ENCODE measurements around the gene CD58. TPM values are rescaled to one million over a fixed set of nuclear protein-coding genes. Genes with fewer than 3 reads are reported as not detected.
"Not testable (repeated sequence)": the region's sequence is repeated elsewhere in the genome, so short reads cannot be mapped to it uniquely, and the experiment has no call there.

CD58 gene
- total and polyA plus RNA-seq, 9 of the 15 experiments (the other 6 are each of a cell fraction or from before 2014, with no cell fraction given): 18.1 to 113 (median 37.4) TPM

GRCh38 chr1:116593401-116593800 is 22.6 kb upstream of the CD58 start:
- H4K20me1 ChIP-seq (replicated peaks; ENCODE audit: control insufficient read depth, insufficient read depth, low read length); BruUV-seq (replicated peaks); H3K27me3 ChIP-seq (ENCODE audit: control insufficient read depth in 2 of 2, insufficient read depth in 2 of 2, low read length in 2 of 2); DNase-seq (ENCODE audit: extremely low read depth in 1 of 4, low spot score in 3 of 4); H3K9me3 ChIP-seq (replicated peaks; ENCODE audit: control insufficient read depth, insufficient read depth, low read depth, low read length); H3K9ac ChIP-seq (ENCODE audit: insufficient read depth in 1 of 2, low read depth in 2 of 2, low read length in 2 of 2); H3K4me2 ChIP-seq (ENCODE audit: insufficient read depth, low read length); in situ Hi-C loops (cut with MboI); CTCF ChIA-PET (ENCODE audit: low intra/inter-chr PET ratio); H3K9me1 ChIP-seq (ENCODE audit: control insufficient read depth, insufficient read depth, low read length); H2AFZ ChIP-seq (ENCODE audit: low read depth, low read length); H3K4me3 ChIP-seq; FAIRE-seq; H3K36me3 ChIP-seq (ENCODE audit: control insufficient read depth, insufficient read depth, low read length); H3K27ac ChIP-seq (ENCODE audit: extremely low read depth, low read depth, low read length); POLR2A ChIA-PET; ATAC-seq; H3K79me2 ChIP-seq (ENCODE audit: control insufficient read depth, insufficient read depth, low read length); H3K4me1 ChIP-seq (replicated peaks in 1 of 2; ENCODE audit: control insufficient read depth in 2 of 2, insufficient read depth in 2 of 2, low read length in 2 of 2): not testable (repeated sequence)
- 79% methylated on average over 3 of the region's 5 CpGs for WGBS (ENCODE audit: insufficient coverage, low coverage, missing lambda C conversion rate)
- intact Hi-C loops (cut with micrococcal nuclease): loop anchor here (10.0 kb wide), 1 partner anchor 459 kb away; no protein-coding TSS in a partner anchor

- H3K27me3 ChIP-seq (ENCODE audit: control insufficient read depth in 2 of 2, insufficient read depth in 2 of 2, low read length in 2 of 2); ATAC-seq; H3K4me1 ChIP-seq (replicated peaks in 1 of 2; ENCODE audit: control insufficient read depth in 2 of 2, insufficient read depth in 2 of 2, low read length in 2 of 2); H3K9me3 ChIP-seq (replicated peaks; ENCODE audit: control insufficient read depth, insufficient read depth, low read depth, low read length); H3K4me3 ChIP-seq; H4K20me1 ChIP-seq (replicated peaks; ENCODE audit: control insufficient read depth, insufficient read depth, low read length); H3K36me3 ChIP-seq (ENCODE audit: control insufficient read depth, insufficient read depth, low read length); H3K79me2 ChIP-seq (ENCODE audit: control insufficient read depth, insufficient read depth, low read length); in situ Hi-C loops (cut with MboI); H3K9ac ChIP-seq (ENCODE audit: insufficient read depth in 1 of 2, low read depth in 2 of 2, low read length in 2 of 2); CTCF ChIA-PET (ENCODE audit: low intra/inter-chr PET ratio); H3K9me1 ChIP-seq (ENCODE audit: control insufficient read depth, insufficient read depth, low read length); DNase-seq (ENCODE audit: extremely low read depth in 1 of 4, low spot score in 3 of 4); H3K4me2 ChIP-seq (ENCODE audit: insufficient read depth, low read length); FAIRE-seq; BruUV-seq (replicated peaks); H2AFZ ChIP-seq (ENCODE audit: low read depth, low read length); H3K27ac ChIP-seq (ENCODE audit: extremely low read depth, low read depth, low read length); POLR2A ChIA-PET: not testable (repeated sequence)
- intact Hi-C loops (cut with micrococcal nuclease): loop anchor here (10.0 kb wide), 1 partner anchor 457 kb away; no protein-coding TSS in a partner anchor
- WGBS (ENCODE audit: insufficient coverage, low coverage, missing lambda C conversion rate): 70% methylated on average over 7 of the region's 7 CpGs
Measured at GRCh38 chr1:116591951-116592605, 21.3 kb upstream of the CD58 start.
